Stimulated activated CD4-positive, alpha-beta T cell treated with anti-CD3 and anti-CD28 coated beads, Interleukin-4, amount 100 ng/mL, for 1 hour (primary cell): ENCODE results near the gene ROBO1.

Experiments used
- DNase-seq: peaks from one replicate; pipeline ENCODE4 v3.0.0-alpha.2; 2020

Gene ROBO1

GRCh38 chr3:79436387-79436786 lies 331.4 kb downstream of the ROBO1 start:
- no peak for DNase-seq

DNA sequence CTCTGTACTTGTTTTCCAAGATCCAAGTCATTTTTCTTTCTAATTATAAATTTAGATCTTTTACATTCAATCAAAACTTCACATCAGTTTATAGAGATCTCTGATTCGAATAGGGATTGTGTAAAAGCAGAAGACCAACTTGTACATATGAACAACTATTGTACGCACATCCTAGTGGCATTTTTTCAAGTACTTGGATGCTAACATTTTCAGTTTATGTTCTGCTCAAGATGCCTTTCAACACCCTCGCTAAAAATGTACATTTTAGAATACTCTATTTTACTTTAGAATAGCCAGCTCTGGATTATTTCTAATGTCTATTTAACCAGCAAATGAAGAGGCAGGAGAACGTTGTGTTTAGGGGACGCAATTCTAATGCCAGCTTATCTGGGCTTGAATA lies 340.7 kb downstream of the ROBO1 start:
- no peak for DNase-seq

DNA sequence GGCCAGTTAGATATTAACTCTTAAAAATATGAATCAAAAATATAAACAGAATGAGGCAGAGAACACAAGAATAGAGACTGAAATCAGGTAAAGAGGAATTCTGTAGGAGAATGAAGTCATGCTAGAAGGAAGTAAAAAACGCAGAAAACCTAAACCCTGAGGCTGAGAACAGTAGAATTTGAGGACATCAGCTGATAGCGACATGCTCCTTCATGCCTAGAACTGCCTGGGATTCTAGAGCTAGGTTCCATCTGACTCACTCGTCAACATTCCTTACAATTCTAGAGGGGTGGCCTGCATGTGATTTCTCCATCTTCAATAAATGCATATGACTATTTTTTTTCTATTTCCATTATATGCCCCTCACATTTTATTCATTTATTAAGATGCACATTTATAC lies 343.0 kb downstream of the ROBO1 start:
- DNase-seq = no peak

DNA sequence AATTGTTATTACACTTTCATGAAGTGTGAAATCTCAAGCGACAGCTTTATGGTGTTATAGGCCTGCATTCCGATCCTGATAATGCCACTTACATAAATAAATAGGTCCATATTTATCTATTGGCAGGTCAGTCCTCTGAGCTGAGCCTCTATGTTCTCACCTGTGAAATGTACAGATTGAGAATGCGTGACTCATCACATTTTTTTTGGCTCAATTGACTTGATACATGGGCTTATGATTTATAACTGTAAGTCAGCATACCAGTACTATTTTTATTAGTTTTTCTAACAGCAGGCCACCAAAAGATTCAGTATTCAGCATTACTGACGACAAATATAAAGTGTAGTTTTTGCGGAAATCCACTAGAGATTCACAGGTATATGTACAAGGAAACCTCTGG lies 344.4 kb downstream of the ROBO1 start:
- no peak for DNase-seq

- no peak for DNase-seq
Measured at GRCh38 chr3:79421273-79421672, 346.5 kb downstream of the ROBO1 start.

GRCh38 chr3:79418855-79419621 lies 348.8 kb downstream of the ROBO1 start:
- no peak for DNase-seq

GRCh38 chr3:79415356-79415755 lies 352.4 kb downstream of the ROBO1 start:
- DNase-seq = no peak

DNA sequence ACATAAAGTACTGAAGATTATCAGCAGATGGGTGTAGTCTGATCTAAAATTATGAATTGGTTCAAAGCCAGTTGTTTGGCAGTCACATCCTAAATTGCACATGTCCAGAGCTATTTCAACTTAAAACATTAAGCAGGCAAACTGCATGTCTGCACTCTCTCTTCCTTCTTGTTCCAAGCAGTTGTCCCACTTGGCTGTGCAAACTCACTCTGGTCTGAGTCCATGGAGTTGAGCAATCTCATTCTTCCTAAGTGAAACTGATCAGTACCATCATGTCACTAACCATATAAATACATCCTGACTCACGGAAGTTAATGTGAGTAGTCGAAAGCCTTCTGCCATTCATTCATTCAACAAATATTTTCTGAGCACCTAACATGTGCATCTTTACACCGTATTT lies 353.0 kb downstream of the ROBO1 start:
- DNase-seq = no peak

DNA sequence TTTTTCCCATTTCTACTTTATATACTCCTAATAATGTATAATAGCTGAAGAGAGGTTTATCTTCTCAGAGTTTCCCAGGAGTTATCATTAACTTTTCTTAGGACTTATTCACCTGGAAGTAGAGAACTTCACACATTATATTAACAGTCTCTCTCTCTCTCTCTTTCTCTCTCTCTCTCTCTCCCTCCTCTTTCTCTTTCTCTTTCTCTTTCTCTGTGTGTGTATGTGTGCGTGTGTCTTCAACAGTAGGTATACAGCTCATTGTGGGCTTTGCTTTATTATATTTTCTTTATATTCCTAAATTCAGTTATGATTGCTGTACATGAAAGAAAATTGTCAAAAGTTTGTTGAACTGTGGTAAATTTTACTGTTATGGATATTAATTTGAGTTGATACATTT lies 353.8 kb downstream of the ROBO1 start:
- no peak for DNase-seq

- no peak for DNase-seq
Measured at GRCh38 chr3:79412537-79412936, 355.3 kb downstream of the ROBO1 start.

DNA sequence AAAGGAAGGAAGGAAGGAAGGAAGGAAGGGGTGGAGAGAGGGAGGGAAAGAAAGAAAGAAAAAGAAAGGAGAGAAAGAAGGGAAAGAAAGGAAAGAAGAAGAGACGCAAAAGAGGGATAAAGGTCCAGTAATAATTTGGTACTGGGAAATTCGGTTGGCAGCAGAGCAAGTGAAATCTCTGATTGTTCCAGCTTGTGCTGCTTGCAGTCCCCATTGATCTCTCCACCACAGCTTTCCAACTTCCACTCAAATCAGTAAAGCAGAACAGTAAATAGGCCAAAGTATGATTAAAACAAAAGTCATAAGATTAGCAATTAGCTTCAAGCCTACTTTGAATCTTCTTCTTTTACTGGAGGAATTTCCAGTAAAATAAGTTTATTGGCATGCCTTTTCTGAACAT lies 357.2 kb downstream of the ROBO1 start:
- DNase-seq = no peak

- DNase-seq = no peak
Measured at GRCh38 chr3:79410136-79410535, 357.7 kb downstream of the ROBO1 start.

GRCh38 chr3:79406175-79406574 lies 361.6 kb downstream of the ROBO1 start:
- no peak for DNase-seq

GRCh38 chr3:79405183-79405582 lies 362.6 kb downstream of the ROBO1 start:
- no peak for DNase-seq

GRCh38 chr3:79396595-79396994 lies 371.2 kb downstream of the ROBO1 start:
- DNase-seq = no peak

DNA sequence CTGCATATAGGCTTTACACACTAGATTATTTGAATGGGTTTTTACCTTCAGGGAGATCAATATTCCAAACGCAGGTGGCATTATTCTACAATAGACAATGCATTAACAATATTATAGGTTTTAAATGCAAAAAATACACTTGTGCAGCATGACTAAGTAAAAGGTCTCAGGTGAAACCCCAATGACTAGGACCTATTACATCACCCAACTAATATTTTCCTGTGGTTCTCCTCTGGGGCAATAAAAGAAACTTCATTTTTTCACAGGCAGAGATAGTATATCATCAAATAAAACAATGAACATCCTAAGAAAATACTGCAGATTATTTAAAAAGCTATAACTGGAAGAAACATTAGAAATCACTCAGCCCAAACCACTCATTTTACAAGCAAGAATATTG lies 375.3 kb downstream of the ROBO1 start:
- no peak for DNase-seq

GRCh38 chr3:79390352-79390751 lies 377.4 kb downstream of the ROBO1 start:
- no peak for DNase-seq

GRCh38 chr3:79385211-79385610 lies 382.6 kb downstream of the ROBO1 start:
- DNase-seq = no peak

GRCh38 chr3:79383402-79384012 lies 384.3 kb downstream of the ROBO1 start:
- no peak for DNase-seq

- no peak for DNase-seq
Measured at GRCh38 chr3:79380581-79380980, 387.2 kb downstream of the ROBO1 start.

DNA sequence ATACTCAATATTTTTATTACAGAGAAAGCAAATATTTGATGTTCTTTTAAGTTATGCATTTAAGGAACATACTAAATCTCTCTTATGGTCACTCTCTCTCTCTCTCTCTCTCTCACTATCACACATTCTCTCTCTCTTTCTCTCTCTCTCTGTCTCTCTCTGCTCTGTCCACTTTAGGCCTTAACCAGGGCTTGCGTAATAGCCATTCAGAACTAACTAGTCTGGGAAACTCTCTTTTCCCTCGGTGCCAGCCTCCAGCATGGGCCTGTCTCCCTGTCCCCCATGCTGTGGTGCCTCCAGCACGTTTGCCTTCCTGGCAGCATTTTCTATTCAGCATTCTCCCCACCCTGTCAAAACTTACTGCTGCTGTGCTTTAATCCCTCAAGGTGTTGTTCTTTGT lies 389.7 kb downstream of the ROBO1 start:
- no peak for DNase-seq

DNA sequence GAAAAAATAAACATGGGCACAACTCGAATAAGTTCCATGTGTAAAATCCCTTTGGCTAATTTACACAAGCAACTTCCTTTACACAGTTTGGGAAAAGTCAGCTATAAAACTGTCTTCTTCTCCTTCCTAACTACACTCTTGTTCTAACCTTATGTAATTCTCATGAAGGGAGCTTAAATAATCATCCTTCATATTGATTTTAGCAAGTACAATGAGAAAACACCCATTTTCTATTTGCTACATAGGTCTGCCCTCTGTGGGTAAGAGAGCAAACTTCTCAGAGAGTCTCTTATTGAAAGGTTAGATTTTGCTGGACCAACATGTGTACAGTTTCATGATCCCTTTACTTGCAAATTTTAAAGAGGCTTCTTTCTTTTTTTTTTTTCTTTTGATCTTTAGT lies 398.5 kb downstream of the ROBO1 start:
- DNase-seq = no peak

GRCh38 chr3:79368403-79368802 lies 399.4 kb downstream of the ROBO1 start:
- no peak for DNase-seq

GRCh38 chr3:79367803-79368202 lies 400.0 kb downstream of the ROBO1 start:
- no peak for DNase-seq

DNA sequence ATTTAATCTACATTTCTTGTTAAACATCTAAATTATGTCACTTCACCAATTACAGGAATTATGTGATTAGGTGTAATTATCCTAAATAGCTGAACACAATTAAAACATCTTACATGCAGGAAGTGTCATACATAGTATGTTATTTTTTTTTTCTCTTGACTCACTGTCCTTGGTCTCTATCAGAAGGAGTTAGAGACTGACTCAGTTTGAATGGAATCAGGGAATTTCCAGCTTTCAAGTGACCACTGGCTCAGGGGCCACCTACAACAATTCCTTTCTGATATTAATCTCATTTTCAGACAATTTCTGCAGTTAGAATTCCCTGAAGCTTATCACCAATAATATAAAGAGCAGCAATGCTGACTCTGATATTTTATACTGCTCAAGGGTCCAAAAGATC lies 400.7 kb downstream of the ROBO1 start:
- no peak for DNase-seq
